ENCODE data around the gene CMTM7. TPM values are rescaled to one million over a fixed set of nuclear protein-coding genes. Genes with fewer than 3 reads are reported as not detected.

CMTM7 gene
- total and polyA plus RNA-seq, 11 donors = 2.3 to 16.8 (median 3.6) TPM

- peaks cover 0 to 22% (median 0%) of the 10 kb centered on the region in 12 donors for H3K4me1 ChIP-seq
- H3K36me3 ChIP-seq = peaks cover 0 to 57% (median 0%) of the 10 kb centered on the region in 9 donors
- no peak for TF ChIP-seq POLR2A (IDR thresholded peaks at IDR 0.05)
- TF ChIP-seq, protein P1, sequence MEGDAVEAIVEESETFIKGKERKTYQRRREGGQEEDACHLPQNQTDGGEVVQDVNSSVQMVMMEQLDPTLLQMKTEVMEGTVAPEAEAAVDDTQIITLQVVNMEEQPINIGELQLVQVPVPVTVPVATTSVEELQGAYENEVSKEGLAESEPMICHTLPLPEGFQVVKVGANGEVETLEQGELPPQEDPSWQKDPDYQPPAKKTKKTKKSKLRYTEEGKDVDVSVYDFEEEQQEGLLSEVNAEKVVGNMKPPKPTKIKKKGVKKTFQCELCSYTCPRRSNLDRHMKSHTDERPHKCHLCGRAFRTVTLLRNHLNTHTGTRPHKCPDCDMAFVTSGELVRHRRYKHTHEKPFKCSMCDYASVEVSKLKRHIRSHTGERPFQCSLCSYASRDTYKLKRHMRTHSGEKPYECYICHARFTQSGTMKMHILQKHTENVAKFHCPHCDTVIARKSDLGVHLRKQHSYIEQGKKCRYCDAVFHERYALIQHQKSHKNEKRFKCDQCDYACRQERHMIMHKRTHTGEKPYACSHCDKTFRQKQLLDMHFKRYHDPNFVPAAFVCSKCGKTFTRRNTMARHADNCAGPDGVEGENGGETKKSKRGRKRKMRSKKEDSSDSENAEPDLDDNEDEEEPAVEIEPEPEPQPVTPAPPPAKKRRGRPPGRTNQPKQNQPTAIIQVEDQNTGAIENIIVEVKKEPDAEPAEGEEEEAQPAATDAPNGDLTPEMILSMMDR (IDR thresholded peaks at IDR 0.05) = no peak
- DNase-seq (no peak), ATAC-seq (no peak)
- WGBS, 4 donors = 95 to 98% (median 97%) methylated on average over 5 of the region's 5 CpGs
- H3K4me3 ChIP-seq = no peak overlapping the region
- no peaks in the 10 kb centered on the region for H3K27me3 ChIP-seq
- intact Hi-C loops (cut with DNase I) = no loop called here
- no peak overlapping the region for H3K27ac ChIP-seq
- H3K9me3 ChIP-seq = no peaks in the 10 kb centered on the region
Measured at GRCh38 chr3:32453346-32453745, 61.7 kb downstream of the CMTM7 start.

DNA sequence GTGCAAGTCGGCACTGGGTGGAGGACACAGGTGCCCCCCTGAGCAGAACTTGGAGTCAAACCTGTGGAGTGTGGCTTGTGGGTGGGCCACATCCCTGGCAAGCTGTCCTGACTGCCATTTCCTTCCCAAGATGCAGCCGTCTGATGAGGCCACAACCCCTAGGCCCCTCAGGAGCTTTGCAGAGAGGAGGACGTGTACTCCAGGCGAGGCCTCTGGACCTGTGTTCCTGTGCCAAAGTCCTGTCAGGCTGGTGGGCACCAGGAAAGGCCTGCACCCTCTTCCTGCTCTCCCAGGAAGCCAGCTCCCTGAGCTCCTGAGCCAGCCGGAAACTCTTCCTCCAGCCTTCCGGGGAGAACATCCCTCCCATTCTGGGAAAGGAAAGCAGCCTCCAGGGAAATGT, 62.5 kb downstream of the CMTM7 start:
- 72 to 78% (median 74%) methylated on average over 5 to 6 of the region's 6 CpGs for WGBS, 4 donors
- no peak for ATAC-seq
- intact Hi-C loops (cut with DNase I) = no loop called here
- Histone ChIP-seq H3K4me3 (no peak overlapping the region), H3K4me1 (peaks cover 0 to 22% (median 0%) of the 10 kb centered on the region in 12 donors), H3K27ac (no peak overlapping the region), H3K27me3 (no peaks in the 10 kb centered on the region), H3K9me3 (no peaks in the 10 kb centered on the region), H3K36me3 (peaks cover 0 to 49% (median 0%) of the 10 kb centered on the region in 9 donors)
- no peak for DNase-seq
- no peak for TF ChIP-seq POLR2A (IDR thresholded peaks at IDR 0.05)
- TF ChIP-seq, protein P1 (IDR thresholded peaks at IDR 0.05) = no peak

GRCh38 chr3:32454731-32455608, 63.3 kb downstream of the CMTM7 start:
- DNase-seq = no peak
- no peak overlapping the region for H3K27ac ChIP-seq
- H3K9me3 ChIP-seq = no peaks in the 10 kb centered on the region
- TF ChIP-seq, protein P1 (IDR thresholded peaks at IDR 0.05) = no peak
- TF ChIP-seq POLR2A (IDR thresholded peaks at IDR 0.05) = no peak
- H3K27me3 ChIP-seq = no peaks in the 10 kb centered on the region
- peaks cover 0 to 31% (median 0%) of the 10 kb centered on the region in 12 donors for H3K4me1 ChIP-seq
- no peak for ATAC-seq
- H3K36me3 ChIP-seq = peaks cover 0 to 49% (median 0%) of the 10 kb centered on the region in 9 donors
- H3K4me3 ChIP-seq = no peak overlapping the region
- intact Hi-C loops (cut with DNase I) = no loop called here
- 80 to 91% (median 88%) methylated on average over 12 to 15 of the region's 15 CpGs for WGBS, 4 donors

- 85 to 92% (median 89%) methylated on average over 14 to 15 of the region's 15 CpGs for WGBS, 4 donors
- intact Hi-C loops (cut with DNase I) = no loop called here
- TF ChIP-seq, protein P1 (IDR thresholded peaks at IDR 0.05) = no peak
- no peak for TF ChIP-seq POLR2A (IDR thresholded peaks at IDR 0.05)
- Histone ChIP-seq H3K27me3 (no peaks in the 10 kb centered on the region), H3K27ac (peak overlapping the region in 1 of 12 donors; percentile 40), H3K36me3 (peaks cover 0 to 41% (median 0%) of the 10 kb centered on the region in 9 donors), H3K4me3 (no peak overlapping the region), H3K4me1 (peaks cover 0 to 37% (median 0%) of the 10 kb centered on the region in 12 donors), H3K9me3 (no peaks in the 10 kb centered on the region)
- no peak for ATAC-seq
- no peak for DNase-seq
Measured at GRCh38 chr3:32455609-32456428, 64.2 kb downstream of the CMTM7 start.
